IPS-NIHi7 (cell line): ENCODE data around the gene BOD1.
A peak's percentile ranks its signal among the peaks of the same experiment; 100 is the strongest.
"Not testable (repeated sequence)": the region's sequence is repeated elsewhere in the genome, so short reads cannot be mapped to it uniquely, and the experiment has no call there.

Experiments
- DNase-seq: peaks from one replicate; pipeline ENCODE4 v3.0.0; 2012; ENCODE audit warnings: mixed read lengths; ENCODE audit errors: extremely low spot score

BOD1 gene

DNA sequence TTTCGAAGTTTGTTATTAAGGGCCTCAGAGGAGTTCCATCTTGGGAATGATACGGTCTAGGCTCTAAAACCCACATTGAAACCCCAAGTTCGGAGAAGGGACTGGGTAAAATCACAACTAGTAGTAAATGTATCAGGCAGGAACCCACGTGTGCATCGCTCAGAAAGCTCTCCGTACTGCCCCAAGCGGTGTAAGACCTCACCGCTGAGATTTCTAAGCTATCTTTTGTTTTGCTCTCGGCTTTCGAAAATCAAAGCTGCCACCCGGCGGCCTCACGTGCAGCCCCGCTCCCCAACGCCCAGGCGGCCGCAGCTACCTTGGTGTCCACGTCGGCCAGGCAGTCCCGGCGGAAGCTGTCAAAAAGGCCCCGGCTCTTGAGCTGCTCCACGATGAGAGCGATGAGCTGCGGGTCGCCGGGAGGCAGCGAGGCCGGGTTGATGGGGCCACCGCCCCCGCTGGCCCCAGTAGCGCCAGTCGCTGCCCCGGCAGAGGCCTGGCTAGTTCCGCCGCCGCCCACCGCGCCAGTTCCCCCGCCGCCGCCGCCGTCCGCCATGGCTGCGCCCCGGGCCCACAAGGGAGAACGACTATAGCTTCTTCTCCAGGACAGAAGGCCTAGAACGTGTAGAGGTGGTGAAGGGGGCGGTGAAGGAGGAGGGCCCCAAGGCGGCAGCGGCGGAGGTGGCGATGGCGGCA is 420 bp downstream of the BOD1 start:
- DNase-seq = peak; percentile 63

DNA sequence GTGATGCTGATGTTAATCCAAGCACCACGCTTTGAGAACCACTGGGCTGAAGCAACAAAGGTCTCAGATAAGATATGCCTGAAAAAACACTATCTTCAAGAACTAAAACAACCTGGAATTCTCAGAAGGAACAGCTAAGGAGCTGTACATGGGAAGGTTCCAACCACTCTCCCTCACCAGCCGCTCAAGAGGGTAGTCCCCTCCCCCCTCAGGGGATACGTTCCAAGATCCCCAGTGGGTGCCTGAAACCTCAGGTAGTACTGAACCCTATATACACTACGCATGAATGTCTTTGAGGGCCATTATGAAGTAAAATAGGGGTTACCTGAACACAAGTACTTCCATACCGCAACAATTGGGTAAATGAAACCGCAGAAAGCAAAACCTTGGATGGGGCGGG is 1.9 kb downstream of the BOD1 start:
- no peak for DNase-seq

DNA sequence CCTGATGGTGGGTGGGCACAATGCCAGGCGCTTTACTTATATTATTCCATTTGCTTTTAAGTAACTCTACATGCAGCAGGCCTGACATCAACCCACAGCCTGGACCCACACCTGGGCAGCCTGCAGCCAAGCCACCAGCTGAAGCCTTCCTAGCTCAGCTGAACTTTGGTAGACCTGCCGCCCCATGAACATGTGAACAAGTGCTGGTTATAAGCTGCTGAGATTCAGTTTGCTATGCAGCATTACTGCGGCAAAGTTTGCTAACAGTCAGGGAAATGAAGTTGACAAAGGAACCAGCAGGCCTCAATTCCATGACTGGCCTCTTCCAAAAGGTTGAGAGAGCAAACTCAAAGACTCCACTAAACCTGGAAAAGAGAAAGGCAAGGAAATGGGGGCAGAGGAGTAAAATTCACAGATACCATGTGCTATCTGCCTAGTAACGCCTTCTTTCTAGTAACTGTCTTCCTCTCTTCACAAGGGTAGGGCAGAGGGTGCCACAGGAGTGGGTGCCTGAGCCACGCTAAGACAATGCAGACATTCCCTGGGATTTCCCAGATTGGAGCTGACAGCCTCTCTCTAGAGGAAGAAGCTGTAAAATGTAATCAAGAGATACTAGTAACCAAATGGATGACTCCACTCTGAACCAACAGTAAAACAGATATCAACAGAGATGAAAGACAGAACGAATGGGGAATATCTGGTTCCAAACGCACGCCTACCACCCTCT is 2.9 kb downstream of the BOD1 start:
- no peak for DNase-seq

- DNase-seq = no peak
These were observed 3.5 kb downstream of the BOD1 start for GRCh38 chr5:173612948-173613347.

GRCh38 chr5:173611706-173612105 is 4.7 kb downstream of the BOD1 start:
- no peak for DNase-seq

- no peak for DNase-seq
These were observed 12.3 kb downstream of the BOD1 start for GRCh38 chr5:173604141-173604540.

GRCh38 chr5:173602423-173602822 is 14.0 kb downstream of the BOD1 start:
- DNase-seq = no peak

DNA sequence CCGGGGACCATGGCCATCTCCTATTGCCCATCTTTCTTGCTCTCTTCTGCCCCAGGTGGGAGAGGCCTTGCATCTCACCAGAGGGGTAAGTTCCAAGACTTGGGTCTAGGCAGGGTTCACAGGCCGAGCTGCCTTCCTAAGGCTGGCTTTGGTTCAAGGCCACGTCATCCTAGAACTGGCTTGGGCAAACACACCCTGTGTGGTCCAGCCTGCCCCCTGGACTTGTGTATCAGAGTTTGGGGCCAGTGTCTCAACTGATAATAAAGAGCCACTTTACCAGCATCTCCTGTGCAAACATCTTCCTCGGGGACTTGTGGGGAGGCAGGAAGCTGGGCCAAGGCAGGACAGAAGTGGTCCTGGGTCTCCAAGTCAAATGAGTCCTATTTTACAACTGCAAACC is 17.8 kb downstream of the BOD1 start:
- DNase-seq = no peak

DNA sequence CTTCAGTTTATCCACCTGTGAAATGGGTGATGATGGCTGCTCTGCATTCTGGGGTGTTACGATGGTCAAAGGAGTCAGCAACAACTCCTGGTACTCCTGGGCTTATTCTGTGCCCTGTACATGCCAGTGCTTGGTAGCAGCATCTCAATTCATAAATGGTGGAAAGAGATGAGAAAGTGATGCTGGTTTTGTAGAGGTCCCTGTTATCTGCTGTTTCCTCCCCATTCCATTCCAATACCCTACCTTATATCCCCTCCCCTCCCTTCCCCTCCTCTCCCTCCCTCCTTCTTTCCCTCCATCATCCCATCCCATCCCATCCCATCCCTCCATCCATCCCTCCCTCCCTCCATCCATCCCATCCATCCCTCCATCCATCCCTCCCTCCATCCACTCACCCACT is 19.1 kb downstream of the BOD1 start:
- no peak for DNase-seq

GRCh38 chr5:173595841-173596240 is 20.6 kb downstream of the BOD1 start:
- no peak for DNase-seq

- no peak for DNase-seq
These were observed 22.4 kb downstream of the BOD1 start for GRCh38 chr5:173594061-173594460.

GRCh38 chr5:173592050-173592669 is 24.3 kb downstream of the BOD1 start:
- DNase-seq = peak; percentile 44

DNA sequence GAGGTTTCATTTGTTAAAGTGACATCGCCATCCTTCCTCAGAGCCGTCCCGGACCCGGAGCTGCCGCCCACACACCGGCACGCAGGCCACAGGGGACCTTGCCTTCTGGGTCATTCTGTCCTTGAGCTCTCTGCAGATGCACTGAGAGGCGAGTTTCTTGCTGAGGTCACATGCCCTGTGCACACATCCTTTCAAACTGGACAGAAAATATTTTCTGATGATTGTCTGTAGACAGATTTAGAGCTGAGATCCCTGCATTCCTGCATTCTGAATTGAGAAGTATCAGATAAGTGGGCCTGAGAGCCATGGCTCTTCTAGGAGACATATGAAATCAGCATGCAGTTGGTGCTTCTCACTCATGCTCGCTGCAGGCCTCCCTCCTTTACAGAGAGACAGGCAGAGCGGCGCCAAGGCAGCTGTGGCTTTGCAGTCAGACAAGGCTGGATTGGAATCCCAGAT is 25.4 kb downstream of the BOD1 start:
- DNase-seq = no peak

DNA sequence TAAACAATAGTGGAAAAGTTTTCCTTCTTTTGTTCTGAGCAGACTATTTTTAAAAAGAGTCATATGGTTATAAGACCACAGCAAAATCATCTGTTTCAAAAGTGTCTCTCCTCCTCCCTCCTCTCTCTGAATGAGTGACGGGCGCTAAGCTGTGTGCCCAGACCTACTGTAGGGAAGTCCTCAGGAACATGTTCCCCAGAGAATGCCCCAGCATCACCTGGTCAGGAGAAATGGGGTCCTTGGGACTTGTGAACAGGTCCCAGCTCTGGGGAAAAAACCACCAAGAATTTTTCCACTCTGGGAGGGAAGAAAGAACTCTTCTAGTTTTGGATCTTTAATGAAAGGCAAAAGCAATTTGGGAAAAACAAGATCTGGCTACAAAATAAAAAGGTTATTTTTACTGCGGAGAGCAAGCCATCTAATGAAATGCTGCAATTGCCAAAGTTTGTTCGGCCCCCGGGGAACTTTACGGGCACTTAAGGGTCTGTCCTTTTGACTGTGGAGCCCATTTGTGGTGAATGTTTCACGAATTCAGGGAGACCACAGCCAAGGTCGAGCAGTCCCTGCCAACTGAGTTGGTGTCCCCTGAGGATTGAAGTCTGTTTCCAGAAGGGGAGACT is 25.9 kb downstream of the BOD1 start:
- DNase-seq = no peak

DNA sequence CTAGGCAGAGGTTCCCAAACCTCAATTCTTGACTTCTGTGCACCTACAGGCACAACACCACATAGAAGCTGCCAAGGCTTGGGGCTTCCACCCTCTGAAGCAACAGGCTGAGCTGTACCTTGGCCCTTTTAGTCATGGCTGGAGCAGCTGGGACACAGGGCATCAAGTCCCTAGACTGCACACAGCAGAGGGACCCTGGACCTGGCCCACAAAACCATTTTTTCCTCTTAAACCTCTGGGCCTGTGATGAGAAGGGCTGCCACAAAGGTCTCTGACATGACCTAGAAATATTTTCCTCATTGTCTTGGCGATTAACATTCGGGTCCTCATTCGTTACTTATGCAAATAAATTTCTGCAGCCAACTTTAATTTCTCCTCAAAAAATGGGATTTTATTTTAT is 30.3 kb downstream of the BOD1 start:
- not testable (repeated sequence) for DNase-seq

DNA sequence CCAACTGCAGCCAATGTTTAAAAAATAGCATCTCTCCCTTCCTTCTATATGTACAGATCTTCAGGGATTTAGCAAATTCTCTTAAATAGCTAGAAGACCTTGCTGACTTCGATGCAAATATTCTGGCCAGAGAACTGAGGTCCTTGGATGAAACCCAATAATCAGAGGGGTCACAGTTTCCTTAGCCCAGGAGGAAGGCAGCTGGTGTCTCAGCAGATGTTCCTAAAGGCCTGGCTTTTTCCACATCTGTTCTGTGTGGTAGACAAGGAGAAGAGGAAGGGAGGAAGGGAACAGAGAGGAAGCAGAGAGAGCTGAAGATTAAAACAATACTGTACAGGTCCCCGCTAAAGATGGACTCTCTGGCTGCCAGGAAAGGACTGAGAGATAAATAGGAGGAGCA is 33.1 kb downstream of the BOD1 start:
- no peak for DNase-seq

GRCh38 chr5:173582216-173583111 is 34.0 kb downstream of the BOD1 start:
- DNase-seq = no peak

GRCh38 chr5:173581408-173582215 is 34.8 kb downstream of the BOD1 start:
- peak; percentile 87 for DNase-seq

- DNase-seq = no peak
These were observed 37.4 kb downstream of the BOD1 start for GRCh38 chr5:173578947-173579615.

- no peak for DNase-seq
These were observed 38.6 kb downstream of the BOD1 start for GRCh38 chr5:173577817-173578216.
